ENCODE results near the gene STRN. TPM values are rescaled to one million over a fixed set of nuclear protein-coding genes. Genes with fewer than 3 reads are reported as not detected.
"Not testable (repeated sequence)": the region's sequence is repeated elsewhere in the genome, so short reads cannot be mapped to it uniquely, and the experiment has no call there.

STRN gene
- polyA plus RNA-seq, 12 donors, result 19.1 to 27.7 (median 24.1) TPM; not detected in 1

DNA sequence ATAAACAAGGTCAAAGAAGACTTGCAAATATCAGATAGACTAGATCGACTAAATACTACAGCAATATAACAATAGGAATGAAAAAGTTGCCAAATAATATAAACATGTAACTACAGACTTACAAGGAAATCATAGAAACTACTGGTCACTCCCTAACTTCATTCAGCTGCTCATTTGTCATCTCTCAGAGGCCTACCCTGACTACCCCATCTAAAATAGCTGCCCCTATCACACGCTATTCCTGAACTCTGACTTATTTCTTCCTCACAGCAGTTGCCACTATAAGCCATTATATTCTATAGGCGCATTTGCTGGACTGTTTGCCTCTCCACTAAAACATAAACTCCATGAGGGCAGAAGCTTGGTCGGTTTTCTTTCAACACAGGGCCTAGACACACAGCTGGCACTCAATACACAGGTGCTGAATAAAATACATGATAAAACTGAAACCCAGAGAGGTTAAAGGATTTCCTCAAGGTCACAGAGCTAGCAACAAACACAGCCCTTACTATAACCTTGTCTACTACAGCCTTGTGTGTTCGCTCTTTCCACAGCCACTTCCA lies 1.8 kb downstream of the STRN start:
- no peak for DNase-seq

DNA sequence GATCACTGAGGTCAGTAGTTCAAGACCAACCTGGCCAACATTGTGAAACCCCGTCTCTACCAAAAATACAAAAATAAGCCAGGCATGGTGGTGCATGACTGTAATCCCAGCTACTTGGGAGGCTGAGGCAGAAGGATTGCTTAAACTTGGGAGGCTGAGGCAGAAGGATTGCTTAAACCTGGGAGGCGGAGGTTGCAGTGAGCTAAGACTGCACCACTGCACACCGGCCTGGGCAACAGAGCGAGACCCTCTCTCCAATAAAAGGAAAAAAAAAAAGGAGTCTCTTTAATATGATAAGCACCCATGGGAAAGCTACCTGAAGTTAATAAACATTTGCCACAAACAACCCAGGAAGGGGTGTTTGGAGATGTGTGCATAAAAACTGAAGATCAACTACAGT lies 2.6 kb downstream of the STRN start:
- no peak for DNase-seq

DNA sequence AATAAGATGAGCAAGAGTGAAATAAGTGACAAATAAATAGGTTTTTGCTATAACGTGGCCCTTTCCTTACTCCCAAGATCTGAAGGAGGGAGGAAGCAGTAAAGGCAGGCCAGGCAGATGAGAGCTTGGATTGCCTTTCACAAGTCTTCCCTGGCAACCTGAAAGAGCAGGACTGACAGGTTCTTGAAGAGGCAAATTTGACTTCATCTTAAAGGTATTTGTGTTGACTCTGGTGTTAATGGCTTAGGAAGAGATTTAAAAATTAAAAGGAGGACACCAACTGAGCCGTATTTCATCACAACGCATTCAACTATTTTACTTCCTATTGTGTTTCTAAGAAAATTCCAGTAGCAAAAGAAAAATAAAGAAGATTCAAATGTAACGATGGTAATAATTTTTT lies 3.2 kb downstream of the STRN start:
- no peak for DNase-seq

DNA sequence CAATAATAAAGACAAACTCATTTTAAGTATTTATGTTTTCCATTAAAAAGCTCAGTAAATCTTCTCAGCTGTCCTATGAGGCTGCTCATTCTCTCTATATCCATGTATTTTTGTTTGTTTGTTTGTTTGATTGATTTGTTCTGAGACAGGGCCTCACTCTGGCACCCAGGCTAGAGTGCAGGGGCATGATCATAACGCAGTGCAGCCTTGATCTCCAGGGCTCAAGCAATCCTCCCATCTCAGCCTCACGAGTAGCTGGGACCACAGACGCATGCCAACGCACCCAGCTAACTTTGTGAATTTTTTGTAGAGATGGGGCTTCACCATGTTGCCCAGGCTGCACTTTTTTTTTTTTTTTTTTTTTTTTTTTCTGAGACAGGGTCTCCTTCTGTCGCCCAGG lies 5.6 kb downstream of the STRN start:
- DNase-seq, result no peak

DNA sequence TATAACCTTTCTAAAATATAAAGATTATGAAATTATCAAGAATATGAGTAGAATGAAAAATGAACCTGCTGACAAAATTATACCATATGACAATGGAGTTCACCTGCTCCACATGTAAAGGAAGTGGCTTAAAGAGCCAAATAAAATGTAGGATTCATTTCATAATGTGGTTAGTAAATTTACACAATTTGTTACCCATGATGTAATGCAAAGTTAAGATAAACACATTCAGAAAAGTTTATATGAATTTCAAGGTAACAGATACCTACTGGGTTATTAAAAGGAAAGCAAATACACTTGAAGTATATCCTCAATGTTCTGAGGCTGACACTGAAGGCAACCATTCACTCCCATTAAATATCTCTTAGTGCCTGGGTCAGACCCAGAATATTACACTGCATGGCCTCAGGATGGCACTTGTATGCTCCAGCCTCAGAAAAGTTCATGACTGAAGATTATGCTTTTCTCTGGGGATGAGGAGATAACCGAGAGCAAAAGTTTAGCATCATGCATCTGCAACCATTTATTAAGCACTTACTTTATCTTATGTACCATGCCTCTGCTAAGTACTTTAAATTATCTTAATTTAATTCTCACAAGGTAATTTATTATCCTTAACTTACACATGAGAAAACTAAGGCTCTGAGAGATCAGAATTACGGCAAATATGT lies 6.2 kb downstream of the STRN start:
- no peak for DNase-seq

DNA sequence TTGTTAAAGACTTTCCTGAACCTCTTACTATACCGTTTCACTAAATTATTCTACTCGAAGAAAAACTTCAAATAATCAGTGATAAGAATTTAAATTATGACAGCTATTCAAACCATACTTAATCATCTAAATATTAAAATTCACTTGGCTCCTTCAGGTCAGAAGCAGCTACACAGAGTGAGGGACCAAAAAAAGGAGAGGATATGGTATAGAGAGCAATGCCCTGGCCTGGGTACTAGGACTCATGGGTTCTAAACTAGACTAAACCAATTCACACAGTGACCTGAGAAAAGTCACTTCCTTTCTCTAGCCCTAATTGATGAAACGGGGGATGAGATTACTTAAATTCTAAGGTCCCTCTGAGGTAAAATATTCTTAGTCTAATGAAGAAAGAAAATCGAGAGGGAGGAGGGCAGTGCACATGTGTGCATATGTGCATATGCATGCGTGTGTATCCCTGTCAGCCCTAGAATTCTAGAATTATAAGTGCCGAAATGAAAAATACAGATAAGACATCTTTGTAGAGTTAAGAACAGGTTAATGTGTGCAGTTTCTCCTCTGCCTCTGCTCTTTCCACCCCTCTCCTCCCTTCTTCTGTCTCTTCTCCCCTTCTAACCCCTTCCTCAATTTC lies 11.2 kb downstream of the STRN start:
- DNase-seq, result no peak

DNA sequence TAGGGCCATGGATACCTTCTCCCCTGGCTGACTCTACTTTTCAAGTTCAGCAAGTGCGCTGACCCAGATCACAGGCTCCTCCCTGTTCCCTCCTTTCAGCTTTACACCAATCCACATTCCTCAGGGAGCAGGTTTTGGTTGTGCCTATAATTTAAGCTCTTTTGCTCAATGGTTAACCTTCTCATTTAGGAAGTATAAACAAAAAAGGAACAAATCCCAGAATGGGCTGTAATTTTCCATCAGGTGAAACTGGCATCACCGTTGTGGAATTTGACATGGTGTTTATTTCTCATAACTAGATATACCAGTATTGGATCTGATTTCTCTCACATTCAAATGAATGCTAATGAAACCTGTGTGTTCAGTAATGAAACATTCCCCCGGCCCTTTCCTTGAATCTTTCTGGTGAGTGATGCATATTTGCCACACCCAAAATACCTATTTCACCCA lies 13.6 kb downstream of the STRN start:
- no peak for DNase-seq

DNA sequence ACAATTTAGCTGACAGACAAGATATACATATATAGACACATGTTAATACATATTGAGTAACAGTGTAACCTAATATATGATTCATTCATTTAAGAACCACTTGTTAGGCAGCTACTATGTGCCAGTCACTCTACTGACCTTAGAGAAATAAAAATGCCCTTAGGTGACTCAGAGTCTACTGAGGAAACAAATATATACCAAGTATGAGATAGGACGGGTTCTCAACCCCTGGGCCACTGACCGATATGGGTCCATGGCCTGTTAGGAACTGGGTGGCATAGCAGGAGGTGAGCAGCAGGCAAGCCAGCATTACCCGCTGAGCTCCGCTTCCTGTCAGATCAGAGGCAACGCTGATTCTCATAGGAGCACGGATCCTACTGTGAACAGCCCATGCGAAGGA lies 14.8 kb downstream of the STRN start:
- no peak for DNase-seq

DNA sequence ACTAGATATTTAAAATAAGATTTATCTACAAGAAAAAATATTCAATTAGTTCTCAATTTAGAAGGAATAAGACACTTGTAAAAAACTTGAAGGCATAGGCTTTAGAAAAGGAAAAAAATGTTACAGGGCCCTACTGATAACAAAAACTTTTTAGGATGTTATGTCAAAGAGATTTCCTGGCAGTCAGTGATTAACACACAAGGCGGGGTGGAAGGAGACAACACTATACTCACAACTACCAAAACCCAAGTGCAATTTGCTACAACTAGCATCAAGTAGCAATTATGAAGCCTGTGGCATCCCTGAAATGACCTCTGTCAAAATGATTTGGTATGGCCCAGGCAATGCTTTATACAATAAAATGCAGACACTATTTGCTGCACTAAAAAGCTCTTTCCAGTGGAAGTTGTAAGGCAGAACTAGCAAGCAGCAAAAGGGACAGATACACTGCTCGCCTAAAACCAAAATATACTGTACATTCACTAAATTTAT lies 15.3 kb downstream of the STRN start:
- DNase-seq, result no peak

DNA sequence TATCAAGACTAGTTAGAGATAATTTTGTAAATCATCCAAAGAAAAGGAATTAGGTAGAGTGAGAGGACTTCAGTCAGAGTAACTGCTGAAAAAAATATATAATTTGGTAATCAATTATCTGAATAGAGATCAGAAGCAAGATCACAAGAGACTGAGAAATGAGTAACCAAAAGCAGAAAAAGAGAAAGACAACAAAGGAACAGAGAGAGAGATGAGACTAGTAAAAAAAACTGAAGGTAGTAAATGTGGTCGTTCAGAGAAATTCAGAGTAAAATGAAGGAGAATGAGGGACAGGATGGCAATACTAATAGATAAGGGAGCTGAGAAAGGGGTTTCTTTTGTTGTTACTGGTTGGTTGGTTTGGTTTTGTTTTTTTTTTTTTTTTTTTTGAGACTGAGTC lies 16.5 kb downstream of the STRN start:
- DNase-seq, result no peak

DNA sequence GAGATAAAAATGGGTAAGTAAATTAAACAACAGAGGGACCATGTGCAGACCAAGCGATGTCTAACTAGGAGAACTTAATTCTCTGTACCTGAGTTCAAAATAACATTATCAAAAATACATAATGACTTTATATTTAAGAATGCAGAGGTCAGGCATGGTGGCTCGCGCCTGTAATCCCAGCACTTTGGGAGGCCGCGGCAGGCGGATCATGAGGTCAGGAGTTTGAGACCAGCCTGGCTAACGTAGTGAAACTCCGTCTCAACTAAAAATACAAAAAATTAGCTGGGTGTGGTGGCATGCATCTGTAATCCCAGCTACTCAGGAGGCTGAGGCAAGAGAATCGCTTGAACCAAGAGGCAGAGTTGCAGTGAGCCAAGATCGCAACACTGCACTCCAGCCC lies 21.1 kb downstream of the STRN start:
- DNase-seq, result not testable (repeated sequence)

DNA sequence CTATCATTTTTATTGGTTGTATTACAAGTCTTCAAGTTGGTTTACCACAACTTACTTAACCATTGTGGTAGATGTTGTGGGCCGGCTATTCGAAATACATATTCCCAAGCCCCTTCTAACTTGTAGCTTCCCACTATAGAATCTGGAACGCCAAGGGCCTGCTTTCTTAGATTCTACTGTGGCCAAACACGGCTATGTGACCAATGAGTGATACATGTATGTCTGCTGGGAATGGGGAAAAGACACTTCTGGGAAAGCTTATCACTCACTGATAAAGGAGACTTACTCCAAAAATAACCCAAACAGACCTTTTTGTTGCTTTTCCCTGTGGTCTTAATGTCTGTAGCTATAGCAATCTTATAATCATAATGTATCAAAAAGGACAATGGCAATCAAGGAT lies 24.5 kb downstream of the STRN start:
- no peak for DNase-seq

DNA sequence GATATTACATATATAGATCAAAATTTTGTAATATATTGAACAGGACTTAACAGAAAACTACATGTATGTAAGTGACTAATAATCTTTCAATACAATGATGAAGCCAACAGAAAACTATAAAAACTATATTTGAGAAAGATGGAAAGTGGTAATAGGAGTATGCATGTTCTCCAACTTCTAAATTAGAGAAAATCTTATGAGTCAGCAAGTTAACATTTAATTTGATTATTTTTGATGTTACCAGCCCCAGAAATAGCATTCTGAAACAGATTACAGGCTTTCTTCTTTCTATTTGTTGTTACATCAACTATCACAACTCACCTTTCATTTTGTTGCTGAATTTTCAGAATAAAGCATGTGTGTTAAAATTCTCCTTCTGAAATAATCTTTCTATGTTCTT lies 29.8 kb downstream of the STRN start:
- DNase-seq, result not testable (repeated sequence)

DNA sequence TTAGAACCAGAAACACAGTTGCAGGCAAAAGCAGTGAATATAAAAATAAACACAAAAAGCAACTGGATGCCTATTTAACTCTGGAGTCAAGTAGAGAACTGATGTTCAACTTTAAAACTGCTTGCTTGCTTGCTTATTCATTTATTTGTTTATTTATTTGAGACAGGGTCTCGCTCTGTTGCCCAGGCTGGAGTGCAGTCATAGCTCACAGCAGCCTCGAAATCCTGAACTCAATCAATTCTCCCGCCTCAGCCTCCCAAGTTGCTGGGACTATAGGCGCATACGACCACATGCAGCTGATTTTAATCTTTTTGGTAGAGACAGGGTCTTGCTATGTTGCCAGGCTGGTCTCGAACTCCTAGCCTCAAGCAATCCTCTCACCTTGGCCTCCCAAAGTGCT lies 34.6 kb downstream of the STRN start:
- DNase-seq, result not testable (repeated sequence)

DNA sequence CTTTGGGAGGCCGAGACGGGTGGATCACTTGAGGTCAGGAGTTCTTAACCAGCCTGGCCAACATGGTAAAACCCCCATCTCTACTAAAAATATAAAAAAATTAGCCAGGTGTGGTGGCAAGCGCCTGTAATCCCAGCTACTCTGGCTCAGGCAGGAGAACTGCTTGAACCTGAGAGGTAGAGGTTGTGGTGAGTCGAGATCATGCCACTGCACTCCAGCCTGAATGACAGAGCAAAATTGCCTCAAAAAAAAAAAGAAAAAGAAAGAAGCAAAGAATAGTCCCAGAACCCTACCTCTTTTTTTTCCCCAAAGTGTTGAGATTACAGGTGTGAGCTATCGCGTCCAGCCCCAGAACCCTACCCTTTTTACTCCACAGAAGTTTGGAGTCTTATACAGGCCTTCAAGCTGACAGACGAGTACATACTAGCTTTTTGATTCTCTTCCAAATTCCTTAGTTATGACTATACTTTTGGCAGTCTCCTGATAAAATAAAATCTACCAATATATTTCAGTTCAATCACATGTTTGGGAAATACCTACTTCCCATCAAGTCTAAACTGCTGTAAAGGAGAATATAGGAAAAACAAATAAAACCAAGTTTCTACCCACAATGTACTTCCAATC lies 35.4 kb downstream of the STRN start:
- DNase-seq, result peak; percentile 33

DNA sequence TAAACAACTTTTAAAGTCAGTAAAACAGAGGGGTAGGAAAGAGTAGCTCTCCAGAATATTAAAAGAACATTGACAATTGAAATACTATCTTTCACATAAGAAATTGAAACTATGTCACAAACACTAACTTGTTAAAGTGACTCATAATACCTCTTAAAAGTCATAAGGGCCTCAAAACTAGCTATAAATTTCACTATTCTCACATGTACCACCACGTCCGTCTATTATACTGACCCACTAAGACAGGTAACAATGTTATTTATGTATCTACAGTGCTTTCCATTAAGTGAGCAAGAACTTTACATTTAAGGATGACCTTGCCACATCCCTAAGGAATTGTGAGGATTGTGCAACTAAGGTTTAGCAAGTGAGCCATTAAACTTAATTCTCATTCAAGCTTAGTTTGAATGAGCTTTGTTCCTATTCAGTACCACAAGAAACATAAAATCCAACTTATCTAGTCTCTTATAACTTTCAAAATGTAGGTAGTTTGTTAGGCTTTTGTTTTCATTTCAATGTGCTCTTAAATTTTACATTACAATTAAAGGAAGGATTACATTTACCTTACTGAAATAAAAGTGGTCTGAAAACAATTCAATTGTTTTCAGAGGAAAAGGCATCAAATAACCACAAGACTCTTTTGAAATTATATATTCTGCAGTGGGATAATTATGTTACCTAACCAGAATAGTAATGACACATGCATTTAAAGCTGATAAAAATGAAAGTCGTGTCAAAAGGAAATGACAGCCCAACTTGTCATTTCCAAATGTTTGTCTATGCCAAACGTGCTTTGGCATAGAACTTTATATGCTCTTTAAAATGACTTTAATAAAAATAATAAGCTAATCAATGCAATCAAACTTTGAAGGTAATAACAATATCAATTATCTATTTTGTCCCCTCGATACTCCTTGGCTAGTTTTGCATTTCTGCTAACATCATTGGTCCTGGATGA lies 39.9 kb downstream of the STRN start:
- DNase-seq, result not testable (repeated sequence)

DNA sequence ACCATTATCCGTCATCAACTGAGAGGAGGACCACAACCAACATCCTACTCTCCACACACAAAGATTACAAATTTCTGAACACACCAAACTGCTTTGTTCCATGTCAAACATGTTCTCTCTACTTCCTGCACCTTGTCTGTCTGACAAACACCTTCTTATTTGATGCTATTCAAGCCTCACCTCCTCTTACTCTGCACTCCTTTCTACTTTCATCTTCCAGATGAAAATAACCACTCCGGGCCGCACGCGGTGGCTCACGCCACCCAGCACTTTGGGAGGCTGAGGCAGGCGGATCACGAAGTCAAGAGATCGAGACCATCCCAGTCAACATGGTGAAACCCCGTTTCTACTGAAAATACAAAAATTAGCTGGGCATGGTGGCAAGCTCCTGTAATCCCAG lies 43.7 kb downstream of the STRN start:
- DNase-seq, result not testable (repeated sequence)

DNA sequence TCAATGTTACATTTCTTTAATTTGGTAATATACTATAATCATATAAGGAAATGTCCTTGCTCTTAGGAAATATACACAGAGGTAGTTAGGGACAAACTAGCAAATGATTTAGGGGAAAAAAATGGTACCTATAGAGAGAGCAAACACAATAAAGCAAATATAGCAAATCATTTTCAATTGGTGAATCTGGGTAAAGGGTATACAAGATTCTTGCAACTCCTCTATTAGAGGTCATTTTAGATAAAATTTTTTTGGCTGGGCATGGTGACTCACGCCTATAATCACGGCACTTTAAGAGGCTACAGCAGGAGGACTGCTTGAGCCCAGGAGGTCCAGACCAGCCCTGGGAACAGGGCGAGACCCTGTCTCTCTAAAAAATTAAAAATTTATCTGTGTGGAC lies 44.4 kb downstream of the STRN start:
- no peak for DNase-seq

DNA sequence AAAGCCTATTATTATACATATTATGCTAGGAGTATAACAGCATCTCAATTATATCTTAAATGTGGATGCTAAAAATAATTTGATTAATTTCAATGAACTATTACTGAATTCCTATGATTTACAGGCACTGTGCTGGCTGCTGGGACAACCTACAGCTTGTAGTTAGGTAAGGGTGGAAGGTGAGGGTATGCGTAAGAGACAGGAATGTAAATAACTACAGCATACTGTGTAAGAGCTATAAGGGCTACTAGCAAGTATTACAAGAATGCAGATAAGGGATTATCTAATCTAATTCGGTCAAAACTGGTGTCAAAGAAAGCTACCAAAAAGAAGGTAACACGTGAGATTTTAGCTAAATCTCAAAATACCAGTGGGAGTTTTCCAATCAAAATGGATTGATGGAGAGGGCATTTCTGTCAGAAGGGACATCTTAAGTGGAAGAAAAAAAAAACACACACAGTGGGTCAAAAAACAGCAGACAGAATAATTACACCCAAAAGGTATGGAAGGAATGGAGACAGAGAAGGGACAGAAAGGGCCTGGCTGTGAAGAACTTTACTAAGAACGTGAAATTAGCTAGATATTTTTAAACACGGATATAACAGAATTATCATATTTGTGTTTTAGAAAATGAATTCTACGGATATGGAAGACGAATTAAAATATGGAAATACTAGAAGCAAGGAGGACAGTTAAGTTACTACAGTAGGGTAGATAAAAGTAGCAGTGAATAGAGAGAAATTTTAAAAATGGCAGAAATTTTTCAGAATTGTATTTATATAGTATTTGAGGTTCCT lies 47.1 kb downstream of the STRN start:
- DNase-seq, result no peak

DNA sequence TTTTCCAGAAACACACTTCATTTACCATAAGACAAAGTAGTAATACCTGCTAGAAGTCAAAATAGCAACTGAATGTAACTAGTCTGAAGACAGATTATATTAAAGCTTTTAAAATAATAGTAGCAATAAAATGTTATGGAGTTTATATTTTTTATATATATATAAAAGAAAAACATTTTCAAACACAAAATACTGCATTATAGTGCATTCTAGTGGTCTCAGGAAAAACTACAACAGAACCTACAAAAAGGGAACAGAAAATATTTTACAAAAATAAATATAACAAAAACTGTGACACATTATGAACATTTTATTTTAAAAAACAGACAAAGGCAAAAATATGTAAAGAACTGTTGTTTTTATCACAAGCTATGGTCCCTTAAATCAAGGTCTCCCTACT lies 48.0 kb downstream of the STRN start:
- no peak for DNase-seq

DNA sequence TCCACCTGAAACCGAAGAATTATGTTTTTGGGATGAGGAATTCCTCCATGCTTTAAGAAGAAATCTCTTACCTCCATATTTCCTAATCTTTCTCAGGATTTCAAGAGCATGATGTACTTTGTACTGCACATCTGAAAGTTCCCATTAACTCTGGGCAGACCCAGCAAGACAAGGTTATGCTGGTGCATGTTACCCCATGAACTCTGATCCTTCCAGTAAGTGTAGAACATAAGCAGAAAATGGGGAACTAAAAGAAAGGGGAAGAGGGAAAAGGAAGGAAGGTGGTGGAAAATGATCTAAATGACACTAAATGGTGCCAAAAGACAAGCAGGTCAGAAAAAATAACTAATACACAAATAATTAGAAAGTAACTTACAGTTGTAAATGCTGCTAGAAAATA lies 50.7 kb downstream of the STRN start:
- DNase-seq, result no peak
